ENCODE results near the gene CAMK2D.

The CAMK2D gene

DNA sequence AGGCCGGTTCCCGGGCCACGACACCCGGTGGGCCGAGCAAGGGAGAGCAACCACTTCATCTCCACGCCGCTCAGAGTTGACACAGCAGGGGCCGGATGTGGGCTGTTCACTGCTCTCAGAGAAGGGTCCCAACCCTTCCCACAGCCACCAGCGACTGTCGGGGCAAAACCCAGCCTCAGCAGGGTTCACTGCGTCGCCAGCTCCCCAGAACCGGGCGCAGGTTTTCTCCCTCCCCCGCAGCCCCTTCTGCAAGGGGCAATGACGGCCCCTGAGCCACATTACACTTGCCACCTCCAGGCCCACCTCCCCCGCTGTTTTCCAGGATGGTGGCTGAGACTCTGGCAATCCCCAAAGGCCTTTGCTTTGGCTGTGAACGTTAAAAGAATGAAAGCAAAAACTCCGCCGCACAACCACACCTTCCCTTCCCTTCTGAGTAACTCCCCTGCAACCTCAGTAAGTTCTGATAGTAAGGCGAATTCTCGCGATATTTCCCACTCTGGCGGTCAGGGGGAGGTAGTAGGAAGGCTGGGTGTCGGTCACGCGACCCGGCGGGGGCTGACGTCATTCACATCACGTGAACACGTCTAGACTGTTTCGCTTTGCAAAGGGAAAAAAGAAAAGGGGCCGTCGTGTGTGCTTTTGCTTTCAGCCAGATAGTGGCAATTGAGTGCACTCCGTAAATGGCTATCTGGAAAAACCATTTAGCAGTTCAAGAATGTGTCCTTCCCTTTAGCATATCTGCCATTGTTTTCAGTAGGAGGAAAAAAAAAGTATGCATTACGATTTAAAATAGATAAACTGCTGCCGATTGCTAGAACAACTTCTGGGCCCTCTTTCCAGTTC is 869 bp upstream of the CAMK2D start:
- DNase-seq: peak; percentile 100

- peak; percentile 76 for DNase-seq
Measured at GRCh38 chr4:113760795-113761619, 531 bp downstream of the CAMK2D start.

- DNase-seq: peak; percentile 16
Measured at GRCh38 chr4:113760094-113760794, 1.3 kb downstream of the CAMK2D start.

GRCh38 chr4:113759696-113760093 is 1.8 kb downstream of the CAMK2D start:
- DNase-seq: no peak

DNA sequence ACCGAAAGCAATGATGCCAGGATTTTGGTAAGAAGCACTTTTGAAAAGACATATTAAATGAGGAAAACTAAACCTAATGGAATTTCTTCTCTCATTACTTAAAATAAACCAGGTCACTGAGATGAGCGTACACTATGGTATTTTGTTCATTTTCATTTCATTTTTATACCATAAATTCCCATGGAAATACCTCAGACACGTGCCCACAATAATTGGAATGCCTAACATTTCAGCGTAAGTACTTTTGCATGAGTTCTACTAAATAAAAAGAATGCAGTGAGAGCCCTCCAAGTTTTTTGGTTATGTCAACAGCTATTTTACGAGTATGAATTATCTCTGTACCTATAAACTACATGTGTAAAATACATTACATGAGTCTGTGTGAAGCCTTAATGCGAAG is 3.2 kb downstream of the CAMK2D start:
- no peak for DNase-seq

DNA sequence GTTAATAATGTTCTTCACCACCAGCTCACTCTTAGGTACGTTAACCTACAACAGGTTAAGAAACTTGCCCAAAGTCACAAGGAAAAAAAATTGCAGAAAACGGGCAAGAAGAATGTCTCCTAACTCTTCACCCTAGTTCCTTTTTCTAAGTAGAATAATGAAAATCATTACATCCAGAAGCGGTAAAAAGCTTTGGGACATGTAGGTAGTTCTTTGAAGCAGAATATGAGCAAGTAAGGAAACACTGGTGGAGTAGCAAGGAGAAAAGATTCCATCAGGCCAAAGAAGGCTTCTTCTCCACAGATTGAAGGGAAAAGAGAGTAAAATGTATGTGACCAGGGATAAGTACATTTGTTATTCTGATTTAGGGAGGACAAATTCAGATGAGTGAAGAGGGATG is 4.1 kb downstream of the CAMK2D start:
- DNase-seq: no peak

DNA sequence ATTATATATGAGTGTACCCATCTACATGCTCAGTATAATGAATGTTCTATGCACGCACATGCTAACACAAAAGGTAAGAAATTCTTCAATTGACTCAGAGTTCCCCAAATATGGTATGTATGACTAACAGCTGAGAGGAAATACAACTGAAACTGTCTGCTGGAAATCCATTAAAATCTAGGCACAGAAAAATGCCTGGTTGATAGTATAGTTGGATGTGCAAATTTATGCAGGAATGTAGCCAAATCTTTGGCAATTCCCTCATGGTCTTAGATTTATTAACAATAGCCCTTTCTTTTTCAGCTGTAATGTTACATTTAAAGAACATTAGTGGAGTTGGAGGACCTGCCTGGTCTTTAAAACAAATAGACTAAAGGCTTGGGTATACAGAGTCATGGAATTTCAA is 5.5 kb downstream of the CAMK2D start:
- peak; percentile 58 for DNase-seq

GRCh38 chr4:113750734-113751133 is 10.8 kb downstream of the CAMK2D start:
- no peak for DNase-seq

GRCh38 chr4:113750296-113750695 is 11.2 kb downstream of the CAMK2D start:
- DNase-seq: no peak

GRCh38 chr4:113749178-113749577 is 12.4 kb downstream of the CAMK2D start:
- no peak for DNase-seq

GRCh38 chr4:113747949-113748348 is 13.6 kb downstream of the CAMK2D start:
- DNase-seq: no peak

DNA sequence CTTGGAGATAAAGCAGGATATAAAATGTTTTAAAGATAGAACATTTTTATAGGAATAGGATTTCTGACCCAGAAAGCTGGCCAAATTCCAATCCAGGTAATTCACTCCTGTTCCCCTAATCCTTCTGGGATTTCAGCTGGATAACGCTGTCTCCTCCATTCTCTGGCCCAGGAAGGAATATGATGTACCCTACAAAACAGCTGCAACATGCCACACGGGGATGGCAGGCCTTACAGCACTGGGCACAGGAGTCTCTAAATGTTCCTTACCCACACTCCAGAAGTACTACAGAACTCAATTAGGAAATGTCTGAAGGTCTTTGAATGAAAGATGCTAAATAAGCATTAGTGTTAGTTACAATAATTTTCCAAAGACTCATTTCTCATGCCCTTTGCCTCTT is 15.8 kb downstream of the CAMK2D start:
- no peak for DNase-seq

DNA sequence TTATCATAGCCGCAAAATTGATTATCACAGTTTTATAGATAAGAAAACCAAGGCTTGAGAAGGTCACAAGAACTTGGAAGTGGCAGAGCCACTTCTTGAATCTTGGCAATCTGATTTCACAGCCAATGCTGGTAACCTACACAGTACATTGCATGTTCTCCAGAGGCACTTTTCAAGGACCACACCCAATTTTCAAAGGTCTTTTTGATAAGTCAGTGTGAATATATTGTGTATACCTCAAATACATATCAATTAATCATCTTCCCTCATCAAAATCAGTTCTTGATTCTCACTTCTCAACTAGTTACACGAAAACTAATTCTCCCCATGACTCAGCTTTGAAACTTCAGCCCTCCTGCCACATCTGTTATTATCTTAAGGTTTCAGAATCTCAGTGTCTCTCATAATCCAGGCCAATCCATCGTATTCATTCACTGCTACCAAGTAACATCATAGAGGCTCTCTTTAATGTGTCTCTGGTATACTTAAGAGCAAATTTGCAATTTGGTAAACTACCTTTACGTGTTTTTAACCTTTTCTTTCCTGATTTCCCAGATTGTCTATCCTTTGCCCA is 16.8 kb downstream of the CAMK2D start:
- no peak for DNase-seq

DNA sequence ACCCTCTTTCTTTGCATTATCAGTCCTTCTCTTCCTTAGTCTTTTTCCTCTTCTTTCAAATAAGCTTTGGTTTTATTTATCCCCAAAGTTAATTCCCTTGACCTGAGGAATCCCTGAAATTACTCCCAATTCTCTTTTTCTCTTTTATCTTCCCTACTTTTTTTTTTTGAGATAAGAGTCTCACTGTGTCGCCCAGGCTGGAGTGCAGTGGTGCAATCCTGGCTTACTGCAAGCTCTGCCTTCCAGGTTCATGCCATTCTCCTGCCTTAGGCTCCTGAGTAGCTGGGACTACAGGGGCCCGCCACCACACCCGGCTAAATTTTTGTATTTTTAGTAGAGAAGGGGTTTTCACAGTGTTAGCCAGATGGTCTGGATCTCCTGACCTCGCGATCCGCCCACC is 17.8 kb downstream of the CAMK2D start:
- DNase-seq: no peak

GRCh38 chr4:113742643-113743042 is 18.9 kb downstream of the CAMK2D start:
- DNase-seq: no peak

DNA sequence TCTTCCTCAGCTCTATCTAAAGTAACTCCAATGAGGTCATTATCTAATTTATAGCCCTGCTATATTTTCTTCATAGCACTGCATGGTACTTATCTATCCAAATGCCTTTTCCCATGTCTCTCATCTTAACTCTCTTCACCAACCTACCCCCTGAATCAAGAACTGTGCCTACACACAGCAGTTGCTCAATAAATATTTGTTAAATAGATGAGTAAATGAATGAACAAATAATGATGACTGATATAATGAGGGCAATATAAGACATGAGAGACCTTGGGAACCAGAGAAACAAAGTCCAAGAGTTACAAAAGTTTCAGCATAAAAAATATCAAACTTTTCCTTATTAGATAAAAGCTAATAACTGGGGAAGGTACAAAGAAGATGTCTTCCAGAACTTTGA is 19.6 kb downstream of the CAMK2D start:
- DNase-seq: no peak

- DNase-seq: no peak
Measured at GRCh38 chr4:113740857-113741379, 20.6 kb downstream of the CAMK2D start.

DNA sequence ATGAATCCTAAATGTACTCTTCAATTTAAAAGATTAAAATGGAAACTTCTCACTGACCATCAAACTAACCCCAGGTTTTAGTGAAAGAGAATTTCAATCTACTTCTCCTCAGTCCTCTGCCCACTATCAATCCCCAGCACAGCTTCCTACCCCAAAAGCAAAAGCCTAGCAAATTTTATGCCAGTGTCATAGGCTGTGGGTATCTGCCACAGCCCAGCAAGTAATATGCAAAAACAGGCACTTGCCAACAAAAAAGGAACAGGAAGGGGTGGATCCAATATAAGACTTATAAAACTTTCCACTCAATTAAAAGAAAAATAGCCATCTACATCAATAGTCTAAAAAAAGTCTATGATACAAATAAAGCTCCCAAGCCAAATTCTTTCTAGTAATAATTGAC is 22.3 kb downstream of the CAMK2D start:
- DNase-seq: peak; percentile 25

GRCh38 chr4:113738251-113738650 is 23.3 kb downstream of the CAMK2D start:
- DNase-seq: no peak

- DNase-seq: no peak
Measured at GRCh38 chr4:113733685-113734084, 27.9 kb downstream of the CAMK2D start.

GRCh38 chr4:113732967-113733527 is 28.5 kb downstream of the CAMK2D start:
- no peak for DNase-seq

DNA sequence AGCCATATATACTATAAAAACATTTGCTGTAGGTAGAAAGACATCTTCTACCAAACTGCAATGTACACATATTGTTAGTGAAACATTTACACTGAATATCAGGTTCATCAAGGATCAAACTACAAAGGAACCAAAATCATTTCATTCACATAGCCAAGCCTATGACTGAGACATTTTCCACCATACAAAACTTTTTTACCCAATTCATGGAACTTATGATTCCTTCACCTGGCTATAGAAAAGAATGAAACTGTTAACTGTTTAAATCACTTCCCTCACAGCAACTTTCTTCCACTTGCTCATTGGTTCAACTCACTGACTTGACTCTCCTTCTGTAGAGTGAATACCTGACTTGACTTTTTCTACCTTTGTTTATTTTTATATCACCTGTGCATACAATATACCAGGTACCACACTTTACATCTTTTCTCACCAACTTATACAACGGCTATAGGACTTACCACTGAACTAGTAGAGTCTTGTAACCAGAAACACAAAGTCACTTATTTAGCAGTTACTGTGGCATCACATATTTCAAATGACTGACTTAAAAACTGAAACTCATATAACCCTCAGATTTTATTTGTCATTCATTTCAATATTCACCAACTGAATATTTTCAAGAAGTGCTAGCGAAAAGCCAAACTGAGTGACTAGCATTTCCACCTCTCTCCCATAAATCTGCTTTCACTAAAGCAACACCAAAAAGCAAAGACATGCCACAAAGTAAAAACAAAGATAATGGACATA is 30.9 kb downstream of the CAMK2D start:
- no peak for DNase-seq

Measured in suppressor macrophage treated with lipopolysaccharide for 4 hours (primary cell).